ENCODE measurements around the gene TESK2. TPM values are rescaled to one million over a fixed set of nuclear protein-coding genes. Genes with fewer than 3 reads are reported as not detected.

Gene TESK2
- total and polyA plus RNA-seq, 7 donors: 4.3 to 9.2 (median 7.1) TPM

GRCh38 chr1:45510036-45510971 lies 19.3 kb upstream of the TESK2 start:
- no peaks in the 10 kb centered on the region for H3K27me3 ChIP-seq
- peaks cover 28 to 70% (median 54%) of the 10 kb centered on the region in 4 donors for H3K36me3 ChIP-seq
- H3K4me1 ChIP-seq: peaks cover 0 to 9% (median 4%) of the 10 kb centered on the region in 4 donors
- no peaks in the 10 kb centered on the region for H3K9me3 ChIP-seq
- no peak for DNase-seq
- TF ChIP-seq POLR2A (IDR thresholded peaks at IDR 0.05) (no peak), CTCF (IDR thresholded peaks at IDR 0.05) (no peak), EP300 (IDR thresholded peaks at IDR 0.05) (no peak), POLR2AphosphoS5 (IDR thresholded peaks at IDR 0.05) (no peak)
- no peak overlapping the region for H3K27ac ChIP-seq
- intact Hi-C loops (cut with DNase I): no loop called here
- WGBS, 2 donors: 66 to 82% methylated on average over 9 of the region's 9 CpGs
- no peak overlapping the region for H3K4me3 ChIP-seq

- Histone ChIP-seq H3K4me1 (peaks cover 0 to 9% (median 4%) of the 10 kb centered on the region in 4 donors), H3K36me3 (peaks cover 13 to 52% (median 38%) of the 10 kb centered on the region in 4 donors), H3K9me3 (no peaks in the 10 kb centered on the region), H3K4me3 (no peak overlapping the region), H3K27me3 (no peaks in the 10 kb centered on the region), H3K27ac (peak overlapping the region; percentile 22 to 30 (median 28))
- peak in 1 of 4 donors; percentile 20 for TF ChIP-seq POLR2AphosphoS5 (IDR thresholded peaks at IDR 0.05)
- peak in 1 of 4 experiments; percentile 15 for TF ChIP-seq CTCF (IDR thresholded peaks at IDR 0.05)
- TF ChIP-seq POLR2A (IDR thresholded peaks at IDR 0.05): no peak
- no peak for TF ChIP-seq EP300 (IDR thresholded peaks at IDR 0.05)
- WGBS, 2 donors: 74 to 86% methylated on average over 15 of the region's 15 CpGs
- intact Hi-C loops (cut with DNase I): loop anchor here (10.0 kb wide), 1 partner anchor 176 kb away; the partner anchor contains the start of genes GPBP1L1 and TMEM69
- DNase-seq: no peak
Observed at GRCh38 chr1:45508295-45509151, 17.6 kb upstream of the TESK2 start.

GRCh38 chr1:45507893-45508292 lies 16.9 kb upstream of the TESK2 start:
- Histone ChIP-seq H3K36me3 (peaks cover 7 to 46% (median 32%) of the 10 kb centered on the region in 4 donors), H3K27ac (peak overlapping the region in 3 of 4 donors; percentile 22 to 30 (median 28))
- intact Hi-C loops (cut with DNase I): loop anchor here (10.0 kb wide), 1 partner anchor 177 kb away; the partner anchor contains the start of genes GPBP1L1 and TMEM69

More at GRCh38 chr1:45507893-45508292, 16.9 kb upstream of the TESK2 start:
- Histone ChIP-seq H3K4me3 (no peak overlapping the region), H3K4me1 (peaks cover 0 to 9% (median 4%) of the 10 kb centered on the region in 4 donors), H3K27me3 (no peaks in the 10 kb centered on the region), H3K9me3 (no peaks in the 10 kb centered on the region)
- WGBS, 2 donors: 83 to 89% methylated on average over 4 of the region's 4 CpGs
- TF ChIP-seq POLR2AphosphoS5 (IDR thresholded peaks at IDR 0.05) (no peak), CTCF (IDR thresholded peaks at IDR 0.05) (no peak), POLR2A (IDR thresholded peaks at IDR 0.05) (no peak), EP300 (IDR thresholded peaks at IDR 0.05) (no peak)
- no peak for DNase-seq

Data from sigmoid colon (tissue), 7 donors.